ENCODE results near the gene ADCY9.

ADCY9 gene

GRCh38 chr16:4015275-4016004, 100.8 kb downstream of the ADCY9 start:
- Histone ChIP-seq H4K20me1 (ENCODE audit: low read depth, low read length) (no peaks in the 10 kb centered on the region), H3K9me3 (ENCODE audit: insufficient read depth, low read length) (no peaks in the 10 kb centered on the region), H3K27me3 (ENCODE audit: low read length) (no peaks in the 10 kb centered on the region), H3K79me2 (ENCODE audit: insufficient read depth, low read length) (no peaks in the 10 kb centered on the region), H3K4me2 (ENCODE audit: low read depth, low read length, poor library complexity, severe bottlenecking) (no peak overlapping the region), H3K27ac (ENCODE audit: low read depth, low read length) (no peak overlapping the region), H2AFZ (ENCODE audit: low read depth, low read length, severe bottlenecking) (no peak overlapping the region), H3F3A (ENCODE audit: insufficient read depth) (no peaks in the 10 kb centered on the region), H3K9me2 (replicated peaks; ENCODE audit: insufficient read depth, low read length) (no peaks in the 10 kb centered on the region), H3K36me3 (ENCODE audit: low read length) (no peaks in the 10 kb centered on the region), H3K9ac (ENCODE audit: low read length) (no peak overlapping the region), H3K4me3 (ENCODE audit: insufficient read depth, low read length, poor library complexity, severe bottlenecking) (no peak overlapping the region)
- TF ChIP-seq EZH2phosphoT487 (conservative IDR thresholded peaks at IDR 0.05; ENCODE audit: low read length): no peak
- TF ChIP-seq CTCF (IDR thresholded peaks at IDR 0.05; ENCODE audit: insufficient read depth, low read length, poor library complexity, severe bottlenecking): no peak

GRCh38 chr16:4011940-4012629, 104.2 kb downstream of the ADCY9 start:
- Histone ChIP-seq H3K9me3 (ENCODE audit: insufficient read depth, low read length) (no peaks in the 10 kb centered on the region), H3K79me2 (ENCODE audit: insufficient read depth, low read length) (no peaks in the 10 kb centered on the region), H3K27me3 (ENCODE audit: low read length) (no peaks in the 10 kb centered on the region), H3K9me2 (replicated peaks; ENCODE audit: insufficient read depth, low read length) (no peaks in the 10 kb centered on the region), H3K4me3 (ENCODE audit: insufficient read depth, low read length, poor library complexity, severe bottlenecking) (no peak overlapping the region), H4K20me1 (ENCODE audit: low read depth, low read length) (no peaks in the 10 kb centered on the region), H3F3A (ENCODE audit: insufficient read depth) (no peaks in the 10 kb centered on the region), H3K9ac (ENCODE audit: low read length) (no peak overlapping the region), H3K4me2 (ENCODE audit: low read depth, low read length, poor library complexity, severe bottlenecking) (no peak overlapping the region), H2AFZ (ENCODE audit: low read depth, low read length, severe bottlenecking) (no peak overlapping the region), H3K27ac (ENCODE audit: low read depth, low read length) (no peak overlapping the region), H3K36me3 (ENCODE audit: low read length) (no peaks in the 10 kb centered on the region)
- TF ChIP-seq CTCF (IDR thresholded peaks at IDR 0.05; ENCODE audit: insufficient read depth, low read length, poor library complexity, severe bottlenecking) (no peak), EZH2phosphoT487 (conservative IDR thresholded peaks at IDR 0.05; ENCODE audit: low read length) (no peak)

- Histone ChIP-seq H3F3A (ENCODE audit: insufficient read depth) (no peaks in the 10 kb centered on the region), H3K27me3 (ENCODE audit: low read length) (no peaks in the 10 kb centered on the region), H2AFZ (ENCODE audit: low read depth, low read length, severe bottlenecking) (no peak overlapping the region), H3K9me2 (replicated peaks; ENCODE audit: insufficient read depth, low read length) (no peaks in the 10 kb centered on the region), H3K9me3 (ENCODE audit: insufficient read depth, low read length) (no peaks in the 10 kb centered on the region), H4K20me1 (ENCODE audit: low read depth, low read length) (no peaks in the 10 kb centered on the region), H3K9ac (ENCODE audit: low read length) (no peak overlapping the region), H3K4me2 (ENCODE audit: low read depth, low read length, poor library complexity, severe bottlenecking) (no peak overlapping the region), H3K36me3 (ENCODE audit: low read length) (no peaks in the 10 kb centered on the region), H3K79me2 (ENCODE audit: insufficient read depth, low read length) (no peaks in the 10 kb centered on the region), H3K4me3 (ENCODE audit: insufficient read depth, low read length, poor library complexity, severe bottlenecking) (no peak overlapping the region), H3K27ac (ENCODE audit: low read depth, low read length) (no peak overlapping the region)
- TF ChIP-seq EZH2phosphoT487 (conservative IDR thresholded peaks at IDR 0.05; ENCODE audit: low read length) (no peak), CTCF (IDR thresholded peaks at IDR 0.05; ENCODE audit: insufficient read depth, low read length, poor library complexity, severe bottlenecking) (no peak)
Observed at GRCh38 chr16:4011225-4011939, 104.9 kb downstream of the ADCY9 start.

Measured in SU-DHL-6 (cell line).